Measurements from ENCODE around the gene BID.

Gene BID
- 14.1 to 18.2 (median 17.2) reads per million in 3 donors for total RNA-seq

DNA sequence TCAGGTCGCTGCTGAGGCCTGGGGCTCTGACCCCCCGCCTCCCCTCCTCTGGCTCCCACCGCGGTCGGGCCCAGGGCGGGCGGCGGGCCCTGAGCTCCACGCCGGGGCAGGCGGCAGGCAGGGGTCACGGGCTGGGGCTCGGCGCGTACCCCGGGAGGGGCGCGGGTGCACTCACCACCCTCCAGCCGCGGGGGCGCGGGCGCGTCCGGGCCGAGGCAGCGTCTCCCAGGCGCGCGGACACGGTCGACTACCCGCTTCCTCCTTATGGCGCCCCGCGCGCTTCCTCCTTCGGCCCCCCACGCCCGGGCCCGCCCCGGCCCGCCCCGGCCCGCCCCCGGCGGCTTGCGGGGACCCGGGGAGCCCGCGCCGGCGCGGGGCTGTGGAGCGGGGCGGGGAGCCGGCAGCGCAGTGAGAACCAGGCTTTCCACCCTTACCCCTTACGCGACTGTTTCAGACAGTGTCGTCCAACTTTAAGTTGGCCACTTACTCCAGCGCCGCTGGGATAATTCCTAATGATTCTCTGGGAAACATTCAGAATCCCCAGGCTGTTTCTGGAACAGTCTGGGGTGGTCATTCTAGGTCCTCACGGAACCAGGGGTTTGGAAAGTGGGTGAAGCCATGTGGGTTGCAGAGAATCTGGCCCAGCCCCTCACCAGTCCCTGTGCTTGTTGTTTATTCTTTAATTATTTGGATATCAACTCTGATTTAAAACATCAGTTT is at the start of gene BID:
BID (minus strand) TSS at position 264 of the 720 bp plus-strand sequence. CDS start 24,353 bp downstream, outside the sequence.
- peaks cover 68% of the 10 kb centered on the region for H3K4me1 ChIP-seq (ENCODE audit: control insufficient read depth, insufficient read depth, low read length, poor library complexity, severe bottlenecking)
- no peaks in the 10 kb centered on the region for H3K36me3 ChIP-seq (ENCODE audit: control insufficient read depth, insufficient read depth, low read length)
- H3K9me3 ChIP-seq (ENCODE audit: control insufficient read depth, low read length) = no peaks in the 10 kb centered on the region
- H3K27me3 ChIP-seq (replicated peaks; ENCODE audit: control insufficient read depth, insufficient read depth, low read length, poor library complexity, severe bottlenecking) = no peaks in the 10 kb centered on the region
- peak within 1 kb of the TSS; percentile 95 for H3K27ac ChIP-seq (ENCODE audit: insufficient read depth, low read length, poor library complexity, severe bottlenecking)
- peak within 1 kb of the TSS; percentile 68 for H3K4me3 ChIP-seq (ENCODE audit: insufficient read depth, low read depth, low read length, poor library complexity, severe bottlenecking)
- DNase-seq = peak; percentile 23 to 39 (median 36)

DNA sequence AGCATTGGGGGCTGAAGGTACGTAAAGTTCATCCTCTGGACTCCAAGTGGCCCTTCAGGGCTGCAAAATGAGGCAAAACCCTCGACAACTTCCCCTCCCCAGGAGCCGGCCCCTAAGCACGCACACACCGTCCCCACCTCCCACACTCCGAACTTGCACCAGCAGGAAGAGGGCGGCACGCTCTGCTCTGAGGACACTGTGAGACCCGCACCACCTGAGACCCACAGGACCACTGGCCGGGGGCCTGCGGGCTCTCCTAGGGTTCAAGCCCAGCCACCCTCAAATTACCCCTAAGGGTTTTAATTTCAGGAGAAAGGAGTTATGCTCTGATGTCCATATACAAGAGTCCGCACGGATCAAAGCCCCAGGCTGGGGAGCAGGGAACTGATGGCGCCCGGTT is 49.7 kb upstream of the BID start:
- no peak overlapping the region for H3K4me3 ChIP-seq (ENCODE audit: insufficient read depth, low read depth, low read length, poor library complexity, severe bottlenecking)
- no peaks in the 10 kb centered on the region for H3K27me3 ChIP-seq (replicated peaks; ENCODE audit: control insufficient read depth, insufficient read depth, low read length, poor library complexity, severe bottlenecking)
- no peak for DNase-seq
- no peak overlapping the region for H3K27ac ChIP-seq (ENCODE audit: insufficient read depth, low read length, poor library complexity, severe bottlenecking)
- H3K9me3 ChIP-seq (ENCODE audit: control insufficient read depth, low read length) = no peaks in the 10 kb centered on the region
- no peaks in the 10 kb centered on the region for H3K4me1 ChIP-seq (ENCODE audit: control insufficient read depth, insufficient read depth, low read length, poor library complexity, severe bottlenecking)
- peaks cover 9% of the 10 kb centered on the region for H3K36me3 ChIP-seq (ENCODE audit: control insufficient read depth, insufficient read depth, low read length)

DNA sequence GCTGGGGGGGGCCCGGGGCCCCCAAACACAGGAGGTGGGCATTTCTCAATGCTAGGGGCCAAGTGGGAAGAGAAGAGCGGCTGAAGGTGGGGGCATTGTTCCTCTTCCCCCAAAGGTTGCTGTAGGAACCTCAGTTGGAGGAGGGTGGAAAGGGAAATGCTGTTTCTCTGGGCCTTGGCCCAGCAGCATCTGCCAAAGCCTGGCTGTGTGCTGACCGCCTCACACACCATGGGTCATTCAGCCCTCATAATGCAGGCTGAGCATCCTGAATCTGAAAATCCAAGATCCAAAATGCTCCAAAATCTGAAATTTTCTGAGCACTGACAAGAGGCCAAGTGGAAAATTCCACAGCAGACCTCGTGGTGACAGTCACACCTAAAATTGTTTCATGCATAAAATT is 49.0 kb upstream of the BID start:
- H3K36me3 ChIP-seq (ENCODE audit: control insufficient read depth, insufficient read depth, low read length) = peaks cover 9% of the 10 kb centered on the region
- no peak overlapping the region for H3K4me3 ChIP-seq (ENCODE audit: insufficient read depth, low read depth, low read length, poor library complexity, severe bottlenecking)
- DNase-seq = no peak
- no peak overlapping the region for H3K27ac ChIP-seq (ENCODE audit: insufficient read depth, low read length, poor library complexity, severe bottlenecking)
- H3K9me3 ChIP-seq (ENCODE audit: control insufficient read depth, low read length) = no peaks in the 10 kb centered on the region
- H3K27me3 ChIP-seq (replicated peaks; ENCODE audit: control insufficient read depth, insufficient read depth, low read length, poor library complexity, severe bottlenecking) = no peaks in the 10 kb centered on the region
- no peaks in the 10 kb centered on the region for H3K4me1 ChIP-seq (ENCODE audit: control insufficient read depth, insufficient read depth, low read length, poor library complexity, severe bottlenecking)

DNA sequence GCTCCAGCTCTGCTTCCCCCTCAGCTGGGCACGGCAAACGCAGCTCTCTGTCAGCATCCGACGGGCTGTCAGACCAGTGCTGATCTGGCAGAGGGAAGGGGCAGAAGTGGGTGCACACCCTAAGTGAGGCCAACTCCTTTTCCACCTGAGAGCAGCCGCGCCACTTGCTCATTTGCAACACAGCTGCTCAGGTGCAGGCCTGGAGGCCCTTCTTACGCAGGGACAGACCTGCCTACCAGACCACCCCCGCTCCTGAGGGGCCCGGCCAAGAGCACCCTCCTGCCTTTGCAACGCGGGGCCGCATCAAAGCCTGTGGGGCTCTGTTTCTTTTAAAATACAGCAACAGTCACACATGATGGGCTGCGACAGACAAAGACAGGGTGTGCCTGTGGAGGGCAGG is 47.8 kb upstream of the BID start:
- no peak overlapping the region for H3K27ac ChIP-seq (ENCODE audit: insufficient read depth, low read length, poor library complexity, severe bottlenecking)

DNA sequence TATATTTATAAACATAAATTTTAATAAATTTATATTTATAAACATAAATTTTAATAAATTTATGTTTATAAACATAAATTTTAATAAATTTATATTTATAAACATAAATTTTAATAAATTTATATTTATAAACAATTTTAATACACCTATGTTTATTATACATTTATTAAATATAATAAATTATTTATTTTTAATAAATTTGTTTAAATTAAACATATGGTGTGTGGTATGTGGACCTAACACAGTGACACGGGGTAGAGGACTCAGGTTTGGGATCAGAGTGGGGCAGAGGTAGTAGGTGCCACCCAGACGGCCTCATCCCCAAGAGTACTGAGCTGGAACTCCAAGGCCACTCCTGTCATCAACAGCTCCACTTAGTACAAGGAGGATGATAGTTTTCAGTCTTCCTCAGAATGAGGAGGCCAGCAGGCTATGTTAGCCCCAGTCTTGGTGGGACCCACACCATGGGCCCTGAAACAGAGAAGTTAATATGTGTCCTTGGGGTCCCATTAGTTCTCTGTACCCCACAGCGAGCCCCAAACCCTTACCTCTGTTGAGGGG is 46.7 kb upstream of the BID start:
- H3K27me3 ChIP-seq (replicated peaks; ENCODE audit: control insufficient read depth, insufficient read depth, low read length, poor library complexity, severe bottlenecking) = no peaks in the 10 kb centered on the region
- no peaks in the 10 kb centered on the region for H3K4me1 ChIP-seq (ENCODE audit: control insufficient read depth, insufficient read depth, low read length, poor library complexity, severe bottlenecking)
- H3K36me3 ChIP-seq (ENCODE audit: control insufficient read depth, insufficient read depth, low read length) = peaks cover 15% of the 10 kb centered on the region
- no peak for DNase-seq
- H3K27ac ChIP-seq (ENCODE audit: insufficient read depth, low read length, poor library complexity, severe bottlenecking) = no peak overlapping the region
- no peaks in the 10 kb centered on the region for H3K9me3 ChIP-seq (ENCODE audit: control insufficient read depth, low read length)
- no peak overlapping the region for H3K4me3 ChIP-seq (ENCODE audit: insufficient read depth, low read depth, low read length, poor library complexity, severe bottlenecking)

More for the DNA sequence above, 47.8 kb upstream of the BID start:
- Histone ChIP-seq H3K4me1 (ENCODE audit: control insufficient read depth, insufficient read depth, low read length, poor library complexity, severe bottlenecking) (no peaks in the 10 kb centered on the region), H3K9me3 (ENCODE audit: control insufficient read depth, low read length) (no peaks in the 10 kb centered on the region), H3K4me3 (ENCODE audit: insufficient read depth, low read depth, low read length, poor library complexity, severe bottlenecking) (no peak overlapping the region), H3K36me3 (ENCODE audit: control insufficient read depth, insufficient read depth, low read length) (peaks cover 9% of the 10 kb centered on the region), H3K27me3 (replicated peaks; ENCODE audit: control insufficient read depth, insufficient read depth, low read length, poor library complexity, severe bottlenecking) (no peaks in the 10 kb centered on the region)
- DNase-seq = no peak

DNA sequence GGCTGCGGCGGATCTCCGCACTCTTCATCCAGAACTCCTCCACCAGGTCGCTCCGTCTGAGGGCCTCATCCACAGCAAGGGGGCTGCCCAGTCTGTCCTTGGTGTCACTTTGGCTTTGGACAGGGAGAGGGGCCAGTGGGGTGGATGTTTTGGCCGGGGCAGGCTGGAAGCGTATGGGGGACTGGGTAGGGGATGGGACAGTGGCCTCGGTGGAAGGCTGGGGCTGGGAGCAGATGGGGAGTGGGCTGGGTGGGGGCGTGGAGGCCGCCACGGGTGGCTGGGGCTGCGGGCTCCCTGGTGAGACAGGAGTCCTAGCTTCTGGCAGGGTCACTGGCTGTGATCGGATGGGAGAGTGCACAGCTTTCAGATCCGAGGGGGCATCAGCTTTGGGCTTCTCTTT is 44.4 kb upstream of the BID start:
- DNase-seq = no peak
- H3K9me3 ChIP-seq (ENCODE audit: control insufficient read depth, low read length) = no peaks in the 10 kb centered on the region
- H3K36me3 ChIP-seq (ENCODE audit: control insufficient read depth, insufficient read depth, low read length) = peaks cover 19% of the 10 kb centered on the region
- H3K27me3 ChIP-seq (replicated peaks; ENCODE audit: control insufficient read depth, insufficient read depth, low read length, poor library complexity, severe bottlenecking) = no peaks in the 10 kb centered on the region
- H3K27ac ChIP-seq (ENCODE audit: insufficient read depth, low read length, poor library complexity, severe bottlenecking) = no peak overlapping the region
- H3K4me1 ChIP-seq (ENCODE audit: control insufficient read depth, insufficient read depth, low read length, poor library complexity, severe bottlenecking) = no peaks in the 10 kb centered on the region
- H3K4me3 ChIP-seq (ENCODE audit: insufficient read depth, low read depth, low read length, poor library complexity, severe bottlenecking) = no peak overlapping the region

DNA sequence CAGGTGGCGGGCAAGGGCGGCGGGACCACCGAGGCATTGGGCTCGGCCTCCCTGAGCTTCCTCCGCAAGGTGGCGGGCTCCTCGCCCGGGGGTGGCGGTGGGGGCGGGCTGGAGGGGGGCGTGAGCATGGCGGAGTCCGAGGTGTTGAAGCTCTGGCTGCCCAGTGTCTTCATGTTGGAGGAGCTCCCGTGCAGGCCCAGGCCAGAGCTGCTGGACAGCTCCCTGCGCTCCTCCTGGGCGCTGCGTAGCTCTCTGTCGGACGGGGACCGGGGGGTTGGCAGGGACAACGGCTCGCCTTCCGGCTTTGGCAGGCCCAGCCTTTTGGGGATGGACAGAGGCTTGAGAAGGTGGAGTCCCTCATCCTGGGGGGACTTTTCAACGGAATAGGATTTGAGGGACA is 43.9 kb upstream of the BID start:
- Histone ChIP-seq H3K36me3 (ENCODE audit: control insufficient read depth, insufficient read depth, low read length) (peaks cover 19% of the 10 kb centered on the region), H3K27ac (ENCODE audit: insufficient read depth, low read length, poor library complexity, severe bottlenecking) (no peak overlapping the region), H3K9me3 (ENCODE audit: control insufficient read depth, low read length) (no peaks in the 10 kb centered on the region), H3K4me3 (ENCODE audit: insufficient read depth, low read depth, low read length, poor library complexity, severe bottlenecking) (no peak overlapping the region), H3K27me3 (replicated peaks; ENCODE audit: control insufficient read depth, insufficient read depth, low read length, poor library complexity, severe bottlenecking) (no peaks in the 10 kb centered on the region), H3K4me1 (ENCODE audit: control insufficient read depth, insufficient read depth, low read length, poor library complexity, severe bottlenecking) (no peaks in the 10 kb centered on the region)
- no peak for DNase-seq

DNA sequence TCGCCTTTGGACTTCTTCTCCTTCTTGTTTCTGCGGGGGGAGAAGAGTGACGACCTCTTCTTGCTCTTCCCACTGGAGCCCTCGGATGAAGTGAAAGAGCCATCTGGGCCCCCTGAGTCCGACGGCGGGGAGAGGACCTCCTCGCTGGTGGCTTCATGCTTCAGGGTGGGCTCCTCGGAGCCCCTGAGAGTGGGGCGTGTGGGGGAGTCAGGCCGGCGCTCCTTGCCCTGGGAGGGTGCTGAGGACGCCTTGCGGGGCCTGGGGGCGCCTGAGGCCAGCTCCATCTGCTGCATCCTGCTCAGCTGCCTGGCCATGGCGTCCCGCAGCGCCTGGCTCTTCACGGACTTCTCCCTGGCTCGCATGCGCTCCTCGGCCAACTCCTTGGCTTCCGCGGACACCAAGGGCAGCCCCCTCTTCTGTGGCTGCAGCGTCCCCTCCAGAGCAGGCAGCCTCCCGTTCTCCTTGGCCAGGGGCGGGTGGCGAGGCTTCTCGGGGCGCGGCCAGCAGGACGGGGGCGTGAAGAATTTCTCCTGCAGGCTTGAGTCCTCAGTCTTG is 43.3 kb upstream of the BID start:
- H3K4me1 ChIP-seq (ENCODE audit: control insufficient read depth, insufficient read depth, low read length, poor library complexity, severe bottlenecking) = no peaks in the 10 kb centered on the region
- peaks cover 19% of the 10 kb centered on the region for H3K36me3 ChIP-seq (ENCODE audit: control insufficient read depth, insufficient read depth, low read length)
- H3K4me3 ChIP-seq (ENCODE audit: insufficient read depth, low read depth, low read length, poor library complexity, severe bottlenecking) = no peak overlapping the region
- DNase-seq = no peak
- H3K27me3 ChIP-seq (replicated peaks; ENCODE audit: control insufficient read depth, insufficient read depth, low read length, poor library complexity, severe bottlenecking) = no peaks in the 10 kb centered on the region
- H3K27ac ChIP-seq (ENCODE audit: insufficient read depth, low read length, poor library complexity, severe bottlenecking) = no peak overlapping the region
- H3K9me3 ChIP-seq (ENCODE audit: control insufficient read depth, low read length) = no peaks in the 10 kb centered on the region

DNA sequence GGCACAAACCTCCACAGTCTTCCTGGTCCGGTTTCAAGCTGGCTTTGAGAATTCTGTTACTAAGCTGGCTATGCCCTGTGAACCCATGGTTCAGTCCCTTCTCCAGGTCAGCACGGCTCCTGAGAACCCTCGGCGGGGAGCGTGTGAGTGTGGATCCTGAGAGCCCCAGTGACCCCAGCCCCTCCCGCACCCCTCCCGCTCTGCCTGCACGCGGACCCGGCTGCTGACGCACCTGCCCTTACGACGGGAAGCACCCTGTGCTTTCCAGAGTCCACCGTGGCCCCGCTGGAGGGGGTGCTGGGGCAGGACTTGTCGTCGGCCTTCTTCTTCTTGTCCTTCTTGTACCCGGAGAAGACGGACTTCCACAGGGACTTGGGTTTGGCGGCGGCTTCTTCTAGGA is 42.8 kb upstream of the BID start:
- Histone ChIP-seq H3K9me3 (ENCODE audit: control insufficient read depth, low read length) (no peaks in the 10 kb centered on the region), H3K36me3 (ENCODE audit: control insufficient read depth, insufficient read depth, low read length) (peaks cover 22% of the 10 kb centered on the region), H3K4me3 (ENCODE audit: insufficient read depth, low read depth, low read length, poor library complexity, severe bottlenecking) (no peak overlapping the region), H3K27ac (ENCODE audit: insufficient read depth, low read length, poor library complexity, severe bottlenecking) (no peak overlapping the region), H3K27me3 (replicated peaks; ENCODE audit: control insufficient read depth, insufficient read depth, low read length, poor library complexity, severe bottlenecking) (no peaks in the 10 kb centered on the region), H3K4me1 (ENCODE audit: control insufficient read depth, insufficient read depth, low read length, poor library complexity, severe bottlenecking) (no peaks in the 10 kb centered on the region)
- no peak for DNase-seq

DNA sequence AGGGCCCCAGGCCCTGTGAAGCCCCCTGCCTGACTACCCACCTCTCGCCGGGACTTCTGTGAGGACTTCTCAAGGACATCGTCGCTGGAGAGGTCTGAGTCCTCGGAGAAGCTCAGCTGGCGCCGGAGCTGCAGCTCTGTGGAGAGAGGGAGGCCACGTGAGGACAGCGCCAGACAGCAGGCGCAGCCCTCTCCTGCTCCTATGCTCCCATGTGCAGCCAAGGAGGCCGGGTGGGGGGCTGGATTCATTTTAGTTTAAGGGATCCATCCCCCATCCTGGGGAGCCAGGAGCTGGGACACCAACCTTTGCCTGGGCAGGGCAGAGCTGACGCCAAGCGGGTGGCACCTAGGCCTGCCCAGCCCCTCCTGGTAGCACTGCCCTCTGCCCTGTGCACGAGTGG is 42.4 kb upstream of the BID start:
- DNase-seq = no peak
- Histone ChIP-seq H3K9me3 (ENCODE audit: control insufficient read depth, low read length) (no peaks in the 10 kb centered on the region), H3K4me3 (ENCODE audit: insufficient read depth, low read depth, low read length, poor library complexity, severe bottlenecking) (no peak overlapping the region), H3K4me1 (ENCODE audit: control insufficient read depth, insufficient read depth, low read length, poor library complexity, severe bottlenecking) (no peaks in the 10 kb centered on the region), H3K27me3 (replicated peaks; ENCODE audit: control insufficient read depth, insufficient read depth, low read length, poor library complexity, severe bottlenecking) (no peaks in the 10 kb centered on the region), H3K27ac (ENCODE audit: insufficient read depth, low read length, poor library complexity, severe bottlenecking) (no peak overlapping the region), H3K36me3 (ENCODE audit: control insufficient read depth, insufficient read depth, low read length) (peaks cover 26% of the 10 kb centered on the region)

Data from effector memory CD4-positive, alpha-beta T cell (primary cell).